CD14-positive monocyte (primary cell): ENCODE data around the gene TRPM2. TPM values are rescaled to one million over a fixed set of nuclear protein-coding genes. Genes with fewer than 3 reads are reported as not detected.
A peak's percentile ranks its signal among the peaks of the same experiment; 100 is the strongest.

Experiments
- DNase-seq, 3 donors: peaks; one replicate each; pipeline ENCODE4 v3.0.0-alpha.2; 2011 to 2022
- H2AFZ ChIP-seq: 2 replicates; pipeline ENCODE4 v1.6.0; 2012; ENCODE audit warnings: mild to moderate bottlenecking, low read depth, low read length, inconsistent platforms; ENCODE audit not compliant: insufficient read depth, poor library complexity, severe bottlenecking
- H3K27ac ChIP-seq, 2 donors: 1 replicate in 1 of 2; 2 replicates in 1 of 2; pipeline ENCODE4 v1.5.1; 2012 to 2013; ENCODE audit warnings: low read length in 2 of 2, control low read depth in 1 of 2, inconsistent platforms in 1 of 2, low read depth in 1 of 2, mild to moderate bottlenecking in 1 of 2
- H3K27me3 ChIP-seq, 2 donors: one replicate each; pipeline versions ENCODE4 v1.6.0 to v1.6.1; 2011 to 2013; ENCODE audit warnings: low read length in 2 of 2; ENCODE audit not compliant: control insufficient read depth in 2 of 2, insufficient read depth in 2 of 2
- H3K36me3 ChIP-seq, 2 donors: replicated peaks in 1 of 2; 1 replicate in 1 of 2; 2 replicates in 1 of 2; pipeline versions ENCODE4 v1.5.1 to v1.6.1; 2012 to 2013; ENCODE audit warnings: low read length in 2 of 2, control low read depth in 1 of 2, inconsistent platforms in 1 of 2, mild to moderate bottlenecking in 1 of 2; ENCODE audit not compliant: insufficient read depth in 2 of 2, control insufficient read depth in 1 of 2
- H3K4me1 ChIP-seq, 2 donors: 1 replicate in 1 of 2; 2 replicates in 1 of 2; pipeline versions ENCODE4 v1.5.1 to v1.6.1; 2012 to 2013; ENCODE audit warnings: low read length in 2 of 2, control low read depth in 1 of 2, inconsistent platforms in 1 of 2, mild to moderate bottlenecking in 1 of 2, moderate library complexity in 1 of 2; ENCODE audit not compliant: insufficient read depth in 2 of 2, control insufficient read depth in 1 of 2
- H3K4me2 ChIP-seq: replicated peaks from 2 replicates; pipeline ENCODE3; 2012; ENCODE audit warnings: low read length, moderate library complexity, mild to moderate bottlenecking; ENCODE audit not compliant: poor library complexity, severe bottlenecking; ENCODE audit errors: extremely low read depth
- H3K4me3 ChIP-seq, 3 experiments: fragments of 200-600 bp in 1 of 3; sonication (generic) in 1 of 3; replicated peaks in 1 of 3; 1 replicate in 2 of 3; 2 replicates in 1 of 3; pipeline ENCODE4 v1.5.1; 2011 to 2013; ENCODE audit warnings: low read length in 3 of 3, mild to moderate bottlenecking in 3 of 3, control low read depth in 2 of 3, low read depth in 2 of 3, inconsistent platforms in 1 of 3, moderate library complexity in 1 of 3
- H3K79me2 ChIP-seq: 2 replicates; pipeline ENCODE4 v1.6.0; 2012; ENCODE audit warnings: mild to moderate bottlenecking, control low read depth, inconsistent platforms, low read length, moderate library complexity; ENCODE audit not compliant: insufficient read depth
- H3K9ac ChIP-seq: 2 replicates; pipeline ENCODE4 v1.6.0; 2017; ENCODE audit warnings: low read length, mild to moderate bottlenecking; ENCODE audit not compliant: insufficient read depth, poor library complexity, severe bottlenecking
- H3K9me3 ChIP-seq, 2 donors: replicated peaks in 1 of 2; 1 replicate in 1 of 2; 2 replicates in 1 of 2; pipeline versions ENCODE4 v1.5.1 to v1.6.1; 2012 to 2013; ENCODE audit warnings: low read length in 2 of 2, control low read depth in 1 of 2; ENCODE audit not compliant: control insufficient read depth in 1 of 2, insufficient read depth in 1 of 2
- H4K20me1 ChIP-seq: 2 replicates; pipeline ENCODE4 v1.6.0; 2012; ENCODE audit warnings: mild to moderate bottlenecking, low read length, control low read depth, moderate library complexity; ENCODE audit not compliant: insufficient read depth
- H3K27ac Mint-ChIP-seq, 7 donors: one replicate each; pipeline ENCODE4 v1.8.0; 2020; ENCODE audit warnings: mild to moderate bottlenecking in 7 of 7, mixed read lengths in 7 of 7, moderate library complexity in 6 of 7, inconsistent platforms in 2 of 7
- H3K27me3 Mint-ChIP-seq, 3 donors: one replicate each; pipeline ENCODE4 v1.8.0; 2021 to 2022; ENCODE audit warnings: low read depth in 3 of 3, mild to moderate bottlenecking in 3 of 3, mixed read lengths in 3 of 3, moderate library complexity in 3 of 3, inconsistent platforms in 1 of 3
- H3K36me3 Mint-ChIP-seq, 2 donors: one replicate each; pipeline ENCODE4 v1.8.0; 2020; ENCODE audit warnings: mixed read lengths in 2 of 2, inconsistent platforms in 1 of 2, mild to moderate bottlenecking in 1 of 2
- H3K4me1 Mint-ChIP-seq: one replicate; pipeline ENCODE4 v1.8.0; 2020; ENCODE audit warnings: mild to moderate bottlenecking, mixed read lengths
- H3K4me3 Mint-ChIP-seq, 2 donors: one replicate each; pipeline ENCODE4 v1.8.0; 2020; ENCODE audit warnings: mild to moderate bottlenecking in 2 of 2, mixed read lengths in 2 of 2, moderate library complexity in 1 of 2
- H3K9me3 Mint-ChIP-seq, 7 donors: one replicate each; pipeline ENCODE4 v1.8.0; 2020 to 2022; ENCODE audit warnings: mixed read lengths in 7 of 7, mild to moderate bottlenecking in 6 of 7, moderate library complexity in 6 of 7, inconsistent platforms in 2 of 7
- CTCF ChIP-seq: fragments of 200-600 bp; IDR thresholded peaks from one replicate; pipeline ENCODE4 v1.8.0; 2022; ENCODE audit warnings: antibody characterized with exemption, mild to moderate bottlenecking
- WGBS: methylation state at CpG from one replicate; pipeline ENCODE4 v1.1.5; 2013; ENCODE audit warnings: missing lambda C conversion rate; ENCODE audit not compliant: insufficient coverage; 5-methylcytosine and 5-hydroxymethylcytosine counted together
- intact Hi-C, 2 donors: fragments of 100-400 bp; cut with micrococcal nuclease; formaldehyde crosslinking; loops; one replicate each; pipeline versions ENCODE4 v1.15.0 to v1.15.1; 2023
- polyA plus RNA-seq, 3 donors: library from polyadenylated mRNA; depleted of rRNA in 1 of 3; unstranded in 2 of 3; stranded (reverse) in 1 of 3; fragments of 300-500 nt in 2 of 3; fragments of >200 nt in 1 of 3; fragmentation: Illumina TruSeq in 2 of 3; gene quantifications; 1 replicate in 2 of 3; 2 replicates in 1 of 3; pipeline ENCODE4 v1.2.3, GENCODE V29; 2012 to 2021

TRPM2 gene
- polyA plus RNA-seq, 3 donors = 7.6 to 21.6 (median 12.2) TPM

GRCh38 chr21:44337449-44337848, 16.0 kb upstream of the TRPM2 start:
- Histone ChIP-seq H3K9ac (no peak overlapping the region), H3K9me3 (no peaks in the 10 kb centered on the region), H4K20me1 (peaks cover 4% of the 10 kb centered on the region), H3K36me3 (peaks cover 0 to 18% of the 10 kb centered on the region in 2 donors), H3K79me2 (no peaks in the 10 kb centered on the region), H3K4me2 (no peak overlapping the region), H3K4me1 (peaks cover 10 to 18% of the 10 kb centered on the region in 2 donors), H3K27ac (no peak overlapping the region), H3K4me3 (no peak overlapping the region), H2AFZ (no peak overlapping the region), H3K27me3 (no peaks in the 10 kb centered on the region)
- Mint-ChIP-seq H3K27ac (peak overlapping the region in 1 of 7 donors; percentile 2), H3K27me3 (peaks cover 0 to 2% (median 1%) of the 10 kb centered on the region in 3 donors), H3K4me1 (peaks cover 15% of the 10 kb centered on the region), H3K9me3 (no peaks in the 10 kb centered on the region), H3K4me3 (no peak overlapping the region), H3K36me3 (peaks cover 15 to 16% of the 10 kb centered on the region in 2 donors)
- WGBS = 100% methylated on average over 1 of the region's 3 CpGs
- no peak for TF ChIP-seq CTCF
- intact Hi-C loops = loop anchor here (5.0 to 10.0 kb wide), 5 partner anchors 47 to 1305 kb away; partner anchors contain the start of genes SUMO3 (in 2 of the 2), PCBP3 (in 1 of the 2) and RRP1 (in 1 of the 2)
- no peak for DNase-seq

- H3K9me3 ChIP-seq = no peaks in the 10 kb centered on the region
- no peaks in the 10 kb centered on the region for H3K79me2 ChIP-seq
- Mint-ChIP-seq H3K27me3 (peaks cover 3 to 8% (median 3%) of the 10 kb centered on the region in 3 donors), H3K4me1 (peaks cover 15% of the 10 kb centered on the region), H3K36me3 (peaks cover 12 to 13% of the 10 kb centered on the region in 2 donors), H3K27ac (peak overlapping the region in 5 of 7 donors; percentile 50 to 86 (median 70)), H3K4me3 (peak overlapping the region in 1 of 2 donors; percentile 60), H3K9me3 (peaks cover 0 to 1% (median 0%) of the 10 kb centered on the region in 7 donors)
- 47% methylated on average over 15 of the region's 47 CpGs for WGBS
- peak overlapping the region; percentile 66 for H3K4me2 ChIP-seq
- peaks cover 0 to 14% of the 10 kb centered on the region in 2 donors for H3K36me3 ChIP-seq
- intact Hi-C loops = loop anchor here (2.0 to 10.0 kb wide), 7 partner anchors 37 to 1304 kb away; partner anchors contain the start of genes SUMO3 (in 2 of the 2), LRRC3 (in 1 of the 2), PCBP3 (in 1 of the 2) and PFKL (in 1 of the 2)
- H3K9ac ChIP-seq = no peak overlapping the region
- peaks cover 4% of the 10 kb centered on the region for H4K20me1 ChIP-seq
- no peaks in the 10 kb centered on the region for H3K27me3 ChIP-seq
- TF ChIP-seq CTCF = no peak
- H3K4me1 ChIP-seq = peaks cover 10 to 18% of the 10 kb centered on the region in 2 donors
- peak in 1 of 3 donors; percentile 46 for DNase-seq
- H3K27ac ChIP-seq = peak overlapping the region in 1 of 2 donors; percentile 7
- peak overlapping the region in 2 of 3 experiments; percentile 3 to 55 for H3K4me3 ChIP-seq
- H2AFZ ChIP-seq = peak overlapping the region; percentile 11
Measured at GRCh38 chr21:44337941-44338895, 15.2 kb upstream of the TRPM2 start.
